ENCODE data around the gene LCN9. TPM values are rescaled to one million over a fixed set of nuclear protein-coding genes. Genes with fewer than 3 reads are reported as not detected.
A peak's percentile ranks its signal among the peaks of the same experiment; 100 is the strongest.

LCN9 gene
- total and polyA plus RNA-seq, 7 experiments from 2014 or later = not detected

DNA sequence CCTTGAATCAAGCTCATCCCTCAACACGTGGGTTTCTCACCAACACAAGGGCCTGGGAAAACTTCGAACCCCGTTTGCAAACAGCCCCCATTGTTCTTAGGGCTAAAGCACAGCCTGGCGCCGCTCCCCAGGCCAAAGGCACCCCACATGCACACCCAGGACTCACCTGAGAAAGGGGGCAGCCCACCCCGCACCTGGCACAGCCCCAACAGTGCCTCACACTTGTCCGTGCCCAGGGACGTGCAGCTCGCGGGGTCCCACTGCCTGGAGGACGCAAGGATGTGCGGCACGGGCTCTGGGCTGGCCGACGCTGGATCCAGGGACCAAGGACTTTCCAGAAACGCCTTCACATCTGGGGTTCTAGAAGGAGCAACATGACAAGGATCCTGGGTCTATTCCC, 33.3 kb downstream of the LCN9 start:
- CTCF ChIA-PET = no interaction called here
- Mint-ChIP-seq H3K27me3 (peaks cover 0 to 8% (median 0%) of the 10 kb centered on the region in 5 donors), H3K4me1 (no peaks in the 10 kb centered on the region), H3K36me3 (no peaks in the 10 kb centered on the region), H3K4me3 (no peak overlapping the region), H3K27ac (no peak overlapping the region), H3K9me3 (peaks cover 0 to 1% (median 0%) of the 10 kb centered on the region in 11 donors)
- Histone ChIP-seq H3K27me3 (ENCODE audit: control insufficient read depth in 2 of 2, insufficient read depth in 2 of 2, low read length in 2 of 2) (no peaks in the 10 kb centered on the region), H3K4me1 (ENCODE audit: control insufficient read depth in 2 of 2, insufficient read depth in 2 of 2, low read length in 2 of 2) (no peaks in the 10 kb centered on the region), H3K27ac (ENCODE audit: low read depth, low read length) (no peak overlapping the region), H3K36me3 (ENCODE audit: control insufficient read depth in 2 of 3, insufficient read depth in 3 of 3, low read length in 3 of 3) (no peaks in the 10 kb centered on the region), H3K9me3 (ENCODE audit: control insufficient read depth in 2 of 3, low read length in 3 of 3) (no peaks in the 10 kb centered on the region), H3K4me3 (ENCODE audit: low read length) (no peak overlapping the region)
- POLR2A ChIA-PET = no interaction called here
- ATAC-seq (no peak), DNase-seq (no peak)
- intact Hi-C loops (cut with micrococcal nuclease) = no loop called here

DNA sequence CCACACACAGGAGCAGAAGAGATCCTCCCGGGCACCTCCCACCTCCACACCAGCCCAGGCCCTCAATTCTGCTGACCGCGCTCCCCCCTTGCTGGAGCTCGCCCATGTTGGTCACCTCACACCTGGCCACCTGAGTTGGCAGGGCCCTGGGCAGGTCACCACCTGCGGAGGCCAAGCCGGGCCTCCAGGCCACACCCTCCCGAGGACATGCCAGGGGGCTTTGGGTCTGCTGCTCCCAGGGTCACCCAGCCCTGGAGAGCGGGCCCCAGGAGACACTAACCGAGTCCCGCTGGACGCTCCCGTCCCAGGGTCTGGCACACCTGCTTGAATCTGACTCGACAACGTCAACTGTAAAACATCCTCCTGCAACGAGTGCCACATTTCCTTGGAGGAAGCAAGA, 34.1 kb downstream of the LCN9 start:
- Histone ChIP-seq H3K27me3 (ENCODE audit: control insufficient read depth in 2 of 2, insufficient read depth in 2 of 2, low read length in 2 of 2) (no peaks in the 10 kb centered on the region), H3K4me3 (ENCODE audit: low read length) (no peak overlapping the region), H3K27ac (ENCODE audit: low read depth, low read length) (no peak overlapping the region), H3K36me3 (ENCODE audit: control insufficient read depth in 2 of 3, insufficient read depth in 3 of 3, low read length in 3 of 3) (no peaks in the 10 kb centered on the region), H3K9me3 (ENCODE audit: control insufficient read depth in 2 of 3, low read length in 3 of 3) (no peaks in the 10 kb centered on the region), H3K4me1 (ENCODE audit: control insufficient read depth in 2 of 2, insufficient read depth in 2 of 2, low read length in 2 of 2) (peaks cover 0 to 4% of the 10 kb centered on the region in 2 donors)
- ATAC-seq = no peak
- no peaks in the 10 kb centered on the region for H3K36me3 Mint-ChIP-seq
- ChIA-PET CTCF (no interaction called here), POLR2A (no interaction called here)
- DNase-seq = no peak
- no peak overlapping the region for H3K27ac Mint-ChIP-seq
- H3K27me3 Mint-ChIP-seq = peaks cover 0 to 8% (median 0%) of the 10 kb centered on the region in 5 donors
- no peaks in the 10 kb centered on the region for H3K4me1 Mint-ChIP-seq
- peaks cover 0 to under 1% (median 0%) of the 10 kb centered on the region in 11 donors for H3K9me3 Mint-ChIP-seq
- no peak overlapping the region for H3K4me3 Mint-ChIP-seq
- intact Hi-C loops (cut with micrococcal nuclease) = no loop called here

DNA sequence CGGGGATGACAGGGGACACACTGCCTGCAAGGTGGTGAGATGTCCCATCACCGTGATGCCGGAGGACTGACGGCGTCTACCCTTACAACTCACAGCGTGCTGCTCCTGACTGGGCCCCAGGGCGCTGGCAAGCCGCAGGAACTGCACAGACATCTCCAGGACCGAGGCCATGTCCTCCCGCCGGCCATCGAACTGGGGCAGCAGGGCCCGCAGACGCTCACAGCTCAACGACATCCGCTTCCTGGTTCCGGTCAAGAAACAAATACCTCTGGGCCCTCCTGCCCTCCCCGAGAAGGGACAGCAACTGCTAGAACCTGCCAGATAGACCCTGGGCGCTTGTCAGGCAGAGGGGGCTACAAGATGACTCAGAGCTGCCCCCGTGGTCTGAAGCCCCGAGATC, 35.1 kb downstream of the LCN9 start:
- Histone ChIP-seq H3K9me3 (ENCODE audit: control insufficient read depth in 2 of 3, low read length in 3 of 3) (no peaks in the 10 kb centered on the region), H3K4me1 (ENCODE audit: control insufficient read depth in 2 of 2, insufficient read depth in 2 of 2, low read length in 2 of 2) (peaks cover 0 to 5% of the 10 kb centered on the region in 2 donors), H3K27ac (ENCODE audit: low read depth, low read length) (no peak overlapping the region), H3K36me3 (ENCODE audit: control insufficient read depth in 2 of 3, insufficient read depth in 3 of 3, low read length in 3 of 3) (no peaks in the 10 kb centered on the region), H3K27me3 (ENCODE audit: control insufficient read depth in 2 of 2, insufficient read depth in 2 of 2, low read length in 2 of 2) (no peaks in the 10 kb centered on the region), H3K4me3 (ENCODE audit: low read length) (no peak overlapping the region)
- H3K9me3 Mint-ChIP-seq = no peaks in the 10 kb centered on the region
- H3K27ac Mint-ChIP-seq = no peak overlapping the region
- no peaks in the 10 kb centered on the region for H3K4me1 Mint-ChIP-seq
- no peak overlapping the region for H3K4me3 Mint-ChIP-seq
- H3K36me3 Mint-ChIP-seq = no peaks in the 10 kb centered on the region
- intact Hi-C loops (cut with micrococcal nuclease) = no loop called here
- DNase-seq (no peak), ATAC-seq (no peak)
- ChIA-PET CTCF (no interaction called here), POLR2A (no interaction called here)
- peaks cover 0 to 12% (median 0%) of the 10 kb centered on the region in 5 donors for H3K27me3 Mint-ChIP-seq

DNA sequence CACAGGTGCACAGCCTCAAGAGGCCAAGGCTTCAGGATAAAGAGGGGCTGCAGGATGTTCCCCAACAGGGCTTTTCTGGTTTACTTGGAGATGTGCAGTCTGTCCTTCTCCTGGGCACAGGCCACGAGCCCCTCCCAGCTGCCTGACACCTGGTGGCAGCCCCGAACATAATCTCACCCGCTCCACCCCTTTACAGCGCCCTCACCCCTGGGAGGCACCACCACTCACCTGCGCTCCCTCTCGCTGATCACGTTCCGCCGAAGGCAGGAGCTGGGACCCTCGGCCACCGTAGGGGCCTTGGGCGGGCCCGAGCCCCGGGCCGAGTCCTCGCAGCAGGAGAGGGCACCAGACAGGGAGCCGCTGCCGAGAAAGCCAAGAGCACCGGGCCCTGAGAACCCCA, 35.7 kb downstream of the LCN9 start:
- POLR2A ChIA-PET = no interaction called here
- DNase-seq = no peak
- CTCF ChIA-PET = no interaction called here

DNA sequence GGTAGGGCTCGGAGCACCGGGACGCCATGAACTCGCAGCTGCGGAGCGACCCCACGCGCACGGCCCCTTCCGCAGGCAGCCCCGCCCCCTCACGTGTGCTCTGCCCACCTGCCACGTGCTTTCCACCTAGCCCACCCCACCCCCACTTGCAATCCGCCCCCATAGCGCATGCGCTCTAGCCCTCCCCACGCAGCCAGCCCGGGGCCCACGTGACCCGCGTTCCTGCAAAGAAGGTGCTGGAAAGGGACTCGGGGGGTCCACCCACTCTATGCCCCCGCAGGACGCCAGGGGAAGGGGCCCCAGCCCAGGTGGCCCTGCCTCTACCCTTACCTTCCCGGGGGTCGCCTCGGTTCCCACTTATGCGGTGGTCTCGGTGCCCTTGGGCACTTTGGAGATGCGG, 36.3 kb downstream of the LCN9 start, which contains the start of gene SOHLH1:
SOHLH1 (minus strand) TSS at position 42 of the 400 bp plus-strand sequence; CDS start at position 28, 14 bp downstream.
- Mint-ChIP-seq H3K27ac (no peak within 1 kb of the TSS), H3K36me3 (no peaks in the 10 kb centered on the region), H3K27me3 (peaks cover 0 to 10% (median 0%) of the 10 kb centered on the region in 5 donors), H3K4me1 (no peaks in the 10 kb centered on the region), H3K9me3 (no peaks in the 10 kb centered on the region), H3K4me3 (no peak within 1 kb of the TSS)
- ATAC-seq (no peak), DNase-seq (no peak)
- intact Hi-C loops (cut with micrococcal nuclease) = no loop called here
- no peak within 1 kb of the TSS for H3K4me3 ChIP-seq (ENCODE audit: low read length)
- no peak within 1 kb of the TSS for H3K27ac ChIP-seq (ENCODE audit: low read depth, low read length)
- H3K36me3 ChIP-seq (ENCODE audit: control insufficient read depth in 2 of 3, insufficient read depth in 3 of 3, low read length in 3 of 3) = no peaks in the 10 kb centered on the region
- peaks cover 0 to 5% of the 10 kb centered on the region in 2 donors for H3K4me1 ChIP-seq (ENCODE audit: control insufficient read depth in 2 of 2, insufficient read depth in 2 of 2, low read length in 2 of 2)
- H3K9me3 ChIP-seq (ENCODE audit: control insufficient read depth in 2 of 3, low read length in 3 of 3) = no peaks in the 10 kb centered on the region
- CTCF ChIA-PET = no interaction called here
- POLR2A ChIA-PET = no interaction called here
- H3K27me3 ChIP-seq (ENCODE audit: control insufficient read depth in 2 of 2, insufficient read depth in 2 of 2, low read length in 2 of 2) = no peaks in the 10 kb centered on the region

More for the DNA sequence above, 35.7 kb downstream of the LCN9 start:
- Mint-ChIP-seq H3K27ac (no peak overlapping the region), H3K9me3 (no peaks in the 10 kb centered on the region), H3K4me1 (no peaks in the 10 kb centered on the region), H3K4me3 (no peak overlapping the region), H3K27me3 (peaks cover 0 to 12% (median 0%) of the 10 kb centered on the region in 5 donors), H3K36me3 (no peaks in the 10 kb centered on the region)
- Histone ChIP-seq H3K27ac (ENCODE audit: low read depth, low read length) (no peak overlapping the region), H3K4me3 (ENCODE audit: low read length) (no peak overlapping the region), H3K36me3 (ENCODE audit: control insufficient read depth in 2 of 3, insufficient read depth in 3 of 3, low read length in 3 of 3) (no peaks in the 10 kb centered on the region), H3K9me3 (ENCODE audit: control insufficient read depth in 2 of 3, low read length in 3 of 3) (no peaks in the 10 kb centered on the region), H3K4me1 (ENCODE audit: control insufficient read depth in 2 of 2, insufficient read depth in 2 of 2, low read length in 2 of 2) (peaks cover 0 to 5% of the 10 kb centered on the region in 2 donors), H3K27me3 (ENCODE audit: control insufficient read depth in 2 of 2, insufficient read depth in 2 of 2, low read length in 2 of 2) (no peaks in the 10 kb centered on the region)
- no peak for ATAC-seq
- intact Hi-C loops (cut with micrococcal nuclease) = no loop called here

DNA sequence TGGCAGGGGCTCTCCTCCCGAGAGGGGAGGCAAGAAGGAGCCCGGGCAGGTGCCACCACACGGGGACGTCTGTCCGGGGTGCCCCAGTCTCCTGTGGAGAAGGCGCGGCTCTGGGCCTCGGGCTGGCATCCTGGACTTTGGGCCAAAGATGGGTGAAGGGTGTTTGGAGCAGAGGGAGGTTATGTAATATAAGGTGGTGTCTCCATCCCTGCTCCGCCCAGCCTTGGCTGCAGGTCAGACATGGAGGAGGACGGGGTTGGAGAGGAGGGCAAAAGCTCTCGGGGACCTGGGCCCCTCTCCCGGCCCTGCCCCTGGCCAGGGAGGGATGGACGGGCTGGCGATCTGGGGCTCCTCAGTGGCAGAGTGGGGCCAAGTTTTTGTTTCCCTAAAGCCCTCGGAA, 37.4 kb downstream of the LCN9 start:
- no peak overlapping the region for H3K4me3 ChIP-seq (ENCODE audit: low read length)
- H3K36me3 ChIP-seq (ENCODE audit: control insufficient read depth in 2 of 3, insufficient read depth in 3 of 3, low read length in 3 of 3) = no peaks in the 10 kb centered on the region
- intact Hi-C loops (cut with micrococcal nuclease) = no loop called here
- H3K27me3 Mint-ChIP-seq = peaks cover 0 to 20% (median 0%) of the 10 kb centered on the region in 5 donors
- no peaks in the 10 kb centered on the region for H3K9me3 ChIP-seq (ENCODE audit: control insufficient read depth in 2 of 3, low read length in 3 of 3)
- H3K27ac Mint-ChIP-seq = no peak overlapping the region
- no peaks in the 10 kb centered on the region for H3K36me3 Mint-ChIP-seq
- CTCF ChIA-PET = no interaction called here
- ATAC-seq (no peak), DNase-seq (no peak)
- no peaks in the 10 kb centered on the region for H3K27me3 ChIP-seq (ENCODE audit: control insufficient read depth in 2 of 2, insufficient read depth in 2 of 2, low read length in 2 of 2)
- H3K4me3 Mint-ChIP-seq = no peak overlapping the region
- H3K9me3 Mint-ChIP-seq = no peaks in the 10 kb centered on the region
- POLR2A ChIA-PET = no interaction called here
- H3K4me1 Mint-ChIP-seq = no peaks in the 10 kb centered on the region
- H3K4me1 ChIP-seq (ENCODE audit: control insufficient read depth in 2 of 2, insufficient read depth in 2 of 2, low read length in 2 of 2) = peaks cover 0 to 5% of the 10 kb centered on the region in 2 donors
- no peak overlapping the region for H3K27ac ChIP-seq (ENCODE audit: low read depth, low read length)

DNA sequence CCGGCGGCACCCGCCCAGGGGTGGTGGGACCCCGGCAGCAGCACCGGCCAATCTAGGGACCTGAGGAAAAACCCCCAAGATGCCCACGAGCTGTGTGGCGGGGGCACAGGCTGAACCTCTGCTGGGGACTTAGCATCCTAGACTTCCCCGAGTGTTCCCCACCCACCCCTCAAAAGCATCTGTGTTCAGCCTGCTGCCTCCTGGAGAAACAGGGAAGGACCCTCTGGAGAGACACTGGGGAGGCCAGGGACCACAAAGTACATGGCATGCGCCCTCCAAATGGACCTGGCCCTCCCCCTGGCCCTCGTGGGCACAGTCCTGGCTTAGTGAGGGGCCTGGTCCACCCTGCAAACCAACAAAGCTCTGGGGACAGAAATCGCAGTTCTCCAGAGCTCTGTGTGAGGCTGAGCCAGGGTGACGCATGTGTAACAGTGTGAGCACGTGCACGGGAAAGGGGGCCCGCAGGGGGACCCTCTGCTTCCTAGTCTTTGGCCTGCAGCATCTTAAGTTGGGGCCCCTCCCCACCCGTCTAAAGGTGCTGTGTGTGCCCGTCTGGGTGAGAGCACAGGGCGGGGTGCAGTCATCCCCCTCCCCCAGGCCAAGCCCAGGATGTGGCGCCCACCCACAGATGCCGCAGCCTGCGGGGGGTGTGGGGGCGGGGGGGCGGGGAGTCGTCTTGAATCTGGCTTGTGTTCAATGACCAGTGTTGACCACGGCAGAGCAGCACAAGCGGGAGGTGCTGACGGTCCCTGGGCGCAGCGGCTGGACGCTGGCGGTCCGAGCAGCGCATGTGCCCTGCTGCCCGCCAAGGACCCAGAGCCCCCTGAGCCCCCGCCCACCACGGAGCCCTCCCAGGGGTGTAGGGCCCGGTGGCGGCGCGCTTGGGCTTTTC, 38.2 kb downstream of the LCN9 start:
- no peaks in the 10 kb centered on the region for H3K36me3 ChIP-seq (ENCODE audit: control insufficient read depth in 2 of 3, insufficient read depth in 3 of 3, low read length in 3 of 3)
- peak in 1 of 9 donors; percentile 4 for DNase-seq
- no peak overlapping the region for H3K27ac ChIP-seq (ENCODE audit: low read depth, low read length)
- ChIA-PET POLR2A (no interaction called here), CTCF (no interaction called here)
- no peak overlapping the region for H3K27ac Mint-ChIP-seq
- intact Hi-C loops (cut with micrococcal nuclease) = no loop called here
- H3K4me3 ChIP-seq (ENCODE audit: low read length) = no peak overlapping the region
- ATAC-seq = peak; percentile 22
- H3K9me3 ChIP-seq (ENCODE audit: control insufficient read depth in 2 of 3, low read length in 3 of 3) = no peaks in the 10 kb centered on the region
- peaks cover 0 to 20% (median 0%) of the 10 kb centered on the region in 5 donors for H3K27me3 Mint-ChIP-seq
- H3K9me3 Mint-ChIP-seq = no peaks in the 10 kb centered on the region
- H3K4me1 Mint-ChIP-seq = no peaks in the 10 kb centered on the region
- no peaks in the 10 kb centered on the region for H3K36me3 Mint-ChIP-seq
- H3K4me1 ChIP-seq (ENCODE audit: control insufficient read depth in 2 of 2, insufficient read depth in 2 of 2, low read length in 2 of 2) = peaks cover 0 to 5% of the 10 kb centered on the region in 2 donors
- peak overlapping the region in 1 of 10 donors; percentile 14 for H3K4me3 Mint-ChIP-seq
- no peaks in the 10 kb centered on the region for H3K27me3 ChIP-seq (ENCODE audit: control insufficient read depth in 2 of 2, insufficient read depth in 2 of 2, low read length in 2 of 2)
